GM21367 (cell line): ENCODE data around the gene ZC3HAV1L.
"Not testable (repeated sequence)": the region's sequence is repeated elsewhere in the genome, so short reads cannot be mapped to it uniquely, and the experiment has no call there.

Experiments used
- ATAC-seq: cut with Tn5 transposase; IDR thresholded peaks from one replicate; pipeline ENCODE4 v1.9.1; 2021; ENCODE audit not compliant: unreplicated experiment

The ZC3HAV1L gene

GRCh38 chr7:139022286-139022685 is 13.6 kb downstream of the ZC3HAV1L start:
- no peak for ATAC-seq

- no peak for ATAC-seq
Observed at GRCh38 chr7:139018910-139019309, 16.9 kb downstream of the ZC3HAV1L start.

GRCh38 chr7:139016931-139017511 is 18.8 kb downstream of the ZC3HAV1L start:
- peak; percentile 81 for ATAC-seq

GRCh38 chr7:139011373-139011772 is 24.5 kb downstream of the ZC3HAV1L start:
- no peak for ATAC-seq

- no peak for ATAC-seq
Observed at GRCh38 chr7:139004321-139005090, 31.3 kb downstream of the ZC3HAV1L start.

GRCh38 chr7:138999414-138999813 is 36.4 kb downstream of the ZC3HAV1L start:
- no peak for ATAC-seq

- no peak for ATAC-seq
Observed at GRCh38 chr7:138992052-138992531, 43.8 kb downstream of the ZC3HAV1L start.

- no peak for ATAC-seq
Observed at GRCh38 chr7:138987686-138988085, 48.2 kb downstream of the ZC3HAV1L start.

GRCh38 chr7:138982204-138982623 is 53.6 kb downstream of the ZC3HAV1L start:
- no peak for ATAC-seq

GRCh38 chr7:138981332-138982203 is 54.3 kb downstream of the ZC3HAV1L start, which contains the start of gene KIAA1549:
KIAA1549 (minus strand) TSS chr7:138981389; CDS start chr7:138981269, 120 bp downstream.
- ATAC-seq = peak; percentile 83

- ATAC-seq = peak; percentile 32
Observed at GRCh38 chr7:138980563-138981291, 55.1 kb downstream of the ZC3HAV1L start.

GRCh38 chr7:138979988-138980562 is 55.8 kb downstream of the ZC3HAV1L start:
- ATAC-seq = no peak

GRCh38 chr7:138979226-138979979 is 56.4 kb downstream of the ZC3HAV1L start:
- ATAC-seq = no peak

GRCh38 chr7:138978541-138979184 is 57.2 kb downstream of the ZC3HAV1L start:
- ATAC-seq = no peak

GRCh38 chr7:138976161-138976560 is 59.7 kb downstream of the ZC3HAV1L start:
- ATAC-seq = not testable (repeated sequence)
